G401 (cell line): ENCODE results near the gene ABTB1. TPM values are rescaled to one million over a fixed set of nuclear protein-coding genes. Genes with fewer than 3 reads are reported as not detected.
"Not testable (repeated sequence)": the region's sequence is repeated elsewhere in the genome, so short reads cannot be mapped to it uniquely, and the experiment has no call there.

Source experiments
- DNase-seq: peaks from one replicate; pipeline ENCODE4 v3.0.0-alpha.2; 2015; ENCODE audit warnings: low spot score
- in situ Hi-C: cut with HindIII; loops from 2 replicates; pipeline ENCODE4 v1.10.0; 2016; ENCODE audit warnings: low sequenced_read_pairs, mixed read lengths
- total RNA-seq: library from RNA; depleted of rRNA; stranded (reverse); fragments of >200 nt; shearing (Covaris generic); gene quantifications from 2 replicates; pipeline ENCODE4 v1.2.3, GENCODE V29; 2014

ABTB1 gene
- total RNA-seq, 1 experiment from 2014 or later = 4.8 TPM

DNA sequence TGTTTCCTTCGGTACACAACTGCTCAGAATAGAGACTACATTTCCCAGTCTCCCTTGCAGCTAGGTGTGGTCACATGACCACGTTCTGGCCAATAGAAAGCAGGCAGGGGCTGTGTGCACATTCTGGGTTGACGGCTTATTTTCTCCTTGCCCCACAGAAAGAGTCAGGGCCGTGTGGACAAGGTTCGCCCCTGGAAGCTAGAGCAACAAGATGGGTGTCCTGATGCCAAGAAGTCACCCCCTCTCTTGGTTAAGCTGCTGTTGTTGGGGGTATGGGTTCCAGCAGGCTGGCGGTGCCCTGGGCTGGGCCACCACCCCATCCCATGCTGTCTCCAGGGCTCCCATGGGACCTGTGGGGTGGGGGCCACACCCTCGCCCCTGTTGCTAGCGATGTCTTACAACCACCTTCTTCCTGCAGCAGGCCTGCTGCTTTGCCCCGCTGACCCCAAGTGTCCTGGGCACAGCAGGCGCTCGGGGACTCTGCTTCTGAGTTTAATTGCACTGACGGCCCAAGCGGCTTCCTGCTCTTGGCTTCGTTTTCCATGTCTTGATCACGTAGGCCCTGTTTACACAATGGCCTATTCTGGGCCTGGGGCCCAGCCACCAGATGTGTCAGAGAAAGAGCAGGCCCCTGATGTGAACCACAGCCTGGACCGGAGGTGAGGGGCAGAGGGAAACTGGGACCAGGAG lies 24.9 kb downstream of the ABTB1 start:
- DNase-seq = peak; percentile 91
- in situ Hi-C loops = no loop called here

DNA sequence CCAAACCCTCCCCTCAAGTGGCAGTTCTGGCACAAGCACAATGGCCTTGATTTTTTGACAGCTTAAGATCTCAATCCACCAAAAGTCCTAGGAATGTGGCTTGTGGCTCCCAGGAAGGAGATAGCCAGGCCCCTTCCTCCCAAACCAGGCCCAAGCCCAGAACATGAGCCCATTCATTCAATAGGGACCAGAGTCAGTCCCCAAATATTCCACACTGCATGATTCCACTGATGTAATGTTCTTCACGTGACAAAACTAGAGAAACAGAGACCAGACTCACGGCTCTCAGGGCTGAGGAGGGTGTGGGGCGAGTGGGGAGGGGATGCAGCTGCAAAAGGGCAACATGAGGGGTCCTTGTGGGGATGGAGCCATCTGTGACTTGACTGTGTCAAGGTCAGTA lies 25.5 kb downstream of the ABTB1 start:
- in situ Hi-C loops = no loop called here
- no peak for DNase-seq

DNA sequence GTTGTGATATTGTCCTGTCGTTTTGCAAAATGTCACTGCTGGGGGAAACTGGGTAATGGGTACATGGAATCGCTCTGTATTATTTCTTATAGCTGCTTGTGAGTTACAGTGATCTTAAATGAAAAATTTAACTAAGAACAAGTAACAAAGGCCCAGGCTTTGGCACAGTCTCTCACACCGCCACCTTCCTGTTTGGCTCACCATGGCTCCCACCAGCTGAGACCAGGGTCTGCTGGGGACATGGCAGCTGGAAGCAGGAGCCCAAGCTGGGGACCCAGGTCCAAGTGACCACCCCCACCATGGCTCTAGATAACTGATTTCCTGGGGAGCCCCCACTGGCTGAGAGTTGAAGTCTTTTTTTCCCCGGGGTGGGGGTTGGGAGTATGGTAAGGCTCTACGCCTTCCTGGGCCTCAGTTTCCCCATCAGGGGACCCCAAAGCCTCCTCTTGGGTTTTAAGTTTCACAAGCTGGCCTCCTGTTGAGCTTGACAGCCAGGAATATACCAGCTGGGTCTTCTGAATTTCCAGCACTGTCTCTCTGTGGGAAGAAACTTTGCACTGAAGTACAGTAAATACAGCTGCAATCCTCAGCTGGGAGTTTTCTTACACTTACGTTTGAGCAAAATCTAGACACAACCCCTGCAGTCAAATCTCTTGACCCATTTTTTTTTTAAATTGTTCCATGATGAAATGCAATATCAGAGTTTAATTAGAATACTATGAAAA lies 26.1 kb downstream of the ABTB1 start:
- in situ Hi-C loops = no loop called here
- DNase-seq = no peak

DNA sequence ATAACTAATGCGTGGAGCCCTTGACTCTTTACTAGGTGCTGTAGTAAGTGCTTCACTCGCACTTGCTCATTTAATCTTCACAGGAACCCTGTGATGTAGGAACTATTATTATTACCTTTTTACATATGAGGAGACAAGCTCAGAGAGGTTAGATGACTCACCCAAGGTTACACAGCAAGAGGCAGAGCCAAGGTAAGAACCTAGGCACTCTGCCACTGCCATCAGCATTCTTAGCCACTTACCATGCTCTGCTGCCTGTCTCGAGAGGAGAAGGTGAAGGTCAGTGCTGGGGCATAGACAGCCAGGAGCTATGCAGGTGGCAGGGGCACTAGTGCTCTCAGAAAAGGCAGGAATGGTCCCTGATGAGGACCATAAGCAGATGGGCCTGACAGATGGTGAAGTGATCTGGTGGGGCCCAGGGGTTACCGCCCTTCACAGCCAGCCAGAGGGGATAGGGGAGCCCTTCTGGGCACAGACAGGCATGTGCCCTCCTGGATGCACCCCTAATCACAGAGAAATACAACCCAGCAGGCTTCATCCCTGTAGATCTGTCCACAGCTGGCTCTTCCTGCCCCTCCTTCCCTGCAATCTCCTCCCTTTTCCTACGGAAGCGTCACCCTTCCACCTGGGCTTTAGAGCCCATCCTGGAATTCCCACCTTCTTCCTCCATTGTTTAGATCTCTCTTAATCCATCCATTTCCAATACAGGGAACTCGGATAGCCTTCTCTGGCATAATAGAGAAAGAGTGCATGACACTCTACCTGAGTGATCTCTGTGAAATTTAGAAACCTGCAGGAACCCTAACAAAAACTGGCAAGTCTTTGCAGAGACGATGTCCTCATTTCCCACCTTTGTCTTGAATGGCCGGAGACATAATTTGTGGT lies 26.9 kb downstream of the ABTB1 start:
- in situ Hi-C loops = no loop called here
- no peak for DNase-seq

DNA sequence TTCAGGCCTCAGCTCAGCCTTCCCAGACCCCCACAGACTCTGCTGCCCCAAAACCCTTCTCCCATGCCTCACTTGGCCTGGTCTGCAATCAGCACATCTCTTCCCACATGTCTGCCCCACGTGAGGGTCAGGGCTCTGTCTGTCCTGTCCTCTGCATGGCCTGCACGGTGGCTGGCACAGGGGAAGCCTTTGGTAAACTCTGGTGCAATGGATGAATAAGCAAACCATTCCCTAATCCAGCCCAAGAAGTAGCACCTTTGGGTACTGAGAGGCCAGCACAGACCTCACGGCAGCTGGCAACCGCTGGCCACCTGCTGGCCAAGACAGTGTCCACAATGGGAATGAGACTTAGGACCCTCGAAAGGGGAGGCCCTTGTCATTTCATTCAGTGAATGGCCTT lies 27.7 kb downstream of the ABTB1 start:
- in situ Hi-C loops = no loop called here
- no peak for DNase-seq

DNA sequence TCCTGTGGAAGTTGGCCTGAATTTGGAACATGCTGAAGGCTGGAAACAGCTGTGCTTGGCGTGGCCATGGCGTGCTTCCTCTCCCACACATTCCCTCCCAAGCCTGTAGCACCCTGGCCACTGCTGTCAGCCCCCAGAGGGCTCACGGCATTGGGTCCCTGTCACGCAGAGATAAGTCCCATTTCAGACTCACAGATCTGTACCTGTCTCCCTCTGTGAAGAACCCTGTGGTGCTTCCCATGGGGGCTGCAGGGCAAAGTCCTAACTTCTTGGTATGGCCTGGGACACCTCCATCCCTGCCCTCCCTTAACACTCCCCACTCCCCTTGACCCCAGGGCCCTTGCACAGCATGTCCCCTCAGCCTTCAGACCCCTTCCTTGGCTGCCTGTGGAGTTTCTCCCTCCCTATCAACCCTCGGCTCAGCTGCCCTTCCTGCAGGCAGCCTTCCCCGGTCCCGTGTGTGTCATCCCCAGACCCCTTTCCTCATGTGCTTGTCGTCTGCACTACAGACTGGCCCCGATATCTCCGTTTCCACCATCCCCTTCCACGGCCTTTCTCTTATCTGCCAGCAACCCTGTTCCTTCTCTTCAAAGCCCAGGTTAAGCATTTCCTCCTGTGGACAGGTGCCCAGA lies 28.6 kb downstream of the ABTB1 start:
- DNase-seq = no peak
- in situ Hi-C loops = no loop called here

DNA sequence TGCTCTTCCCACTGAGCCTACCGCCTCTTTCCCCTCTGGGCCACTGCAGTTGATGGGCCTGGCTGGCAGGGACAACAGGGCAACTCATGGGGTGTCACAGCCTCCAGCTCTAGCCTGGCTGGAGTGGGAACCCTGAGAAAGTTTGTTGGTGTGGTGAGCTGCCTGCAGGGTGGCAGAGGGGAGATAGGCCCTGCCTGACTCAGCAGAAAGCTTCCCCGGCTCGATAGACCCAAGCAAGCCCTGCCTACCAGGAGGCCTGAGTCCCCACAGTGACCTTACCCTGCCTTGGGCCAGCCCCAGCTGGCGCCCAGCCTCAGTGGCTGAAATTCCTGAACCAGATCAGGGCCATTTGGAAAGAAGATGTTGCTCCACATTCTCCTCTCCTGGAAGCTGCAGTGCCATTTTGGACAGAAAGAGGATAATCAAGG lies 29.4 kb downstream of the ABTB1 start:
- DNase-seq = no peak
- in situ Hi-C loops = no loop called here

DNA sequence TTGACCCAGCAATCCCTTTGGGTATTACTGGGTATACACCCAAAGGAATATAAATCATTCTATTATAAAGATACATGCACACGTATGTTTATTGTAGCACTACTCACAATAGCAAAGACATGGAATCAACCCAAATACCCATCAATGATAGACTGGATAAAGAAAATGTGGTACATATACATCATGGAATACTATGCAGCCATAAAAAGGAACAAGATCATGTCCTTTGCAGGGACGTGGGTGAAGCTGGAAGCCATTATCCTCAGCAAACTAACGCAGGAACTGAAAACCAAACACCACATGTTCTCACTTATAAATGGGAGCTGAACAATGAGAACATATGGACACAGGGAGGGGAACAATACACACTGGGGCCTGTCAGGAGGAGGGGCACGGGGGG lies 32.1 kb downstream of the ABTB1 start:
- DNase-seq, in situ Hi-C loops: not testable (repeated sequence)

DNA sequence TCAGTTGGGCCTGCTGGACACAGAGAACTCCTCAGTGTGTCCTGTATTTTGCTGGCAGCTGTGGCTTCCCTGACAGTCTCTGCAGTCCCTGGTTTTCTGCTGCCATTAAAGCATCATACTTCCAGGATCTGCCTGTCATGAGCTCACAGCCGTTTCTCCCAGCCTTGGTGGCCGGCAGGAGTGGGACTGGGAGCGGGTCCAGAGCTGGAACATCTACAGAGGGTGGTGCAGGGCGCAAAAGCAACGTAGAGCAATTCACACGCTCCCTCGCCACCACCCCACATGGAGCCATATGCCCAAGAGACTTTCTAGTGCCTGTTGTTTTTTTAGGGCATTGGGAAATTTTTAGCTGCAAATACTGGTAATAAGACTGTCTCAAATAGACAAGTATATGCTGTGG lies 33.6 kb downstream of the ABTB1 start:
- in situ Hi-C loops = no loop called here

DNA sequence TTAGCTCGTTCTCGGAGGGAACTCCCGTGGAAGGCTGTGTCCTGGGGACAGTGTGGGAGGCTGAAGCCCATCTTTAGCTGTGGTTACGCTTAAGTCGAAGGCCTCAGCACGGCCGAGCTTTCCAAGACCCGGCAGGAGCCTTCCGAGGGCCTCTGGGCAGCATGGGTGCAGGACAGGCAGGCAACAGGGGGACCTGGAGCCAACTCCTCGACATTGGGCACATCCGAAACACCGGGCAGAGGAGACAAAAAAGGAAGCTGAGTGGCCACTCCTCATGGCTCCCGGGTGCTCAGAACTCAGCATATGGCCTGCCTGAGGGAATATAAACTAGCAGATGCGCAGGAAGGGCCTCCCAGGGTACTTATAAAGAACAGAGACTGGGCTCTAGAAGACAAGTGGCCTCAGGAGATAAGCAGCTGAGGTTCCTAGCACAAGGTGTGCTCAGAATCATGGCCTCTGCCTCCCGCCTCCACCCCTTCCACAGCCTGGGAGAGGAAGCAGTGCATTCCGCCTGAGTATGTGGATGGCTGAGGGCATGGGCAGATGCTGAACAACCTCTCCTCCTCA lies 34.1 kb downstream of the ABTB1 start:
- in situ Hi-C loops = no loop called here
- DNase-seq = peak; percentile 69

More for the DNA sequence above, 33.6 kb downstream of the ABTB1 start:
- peak; percentile 51 for DNase-seq

DNA sequence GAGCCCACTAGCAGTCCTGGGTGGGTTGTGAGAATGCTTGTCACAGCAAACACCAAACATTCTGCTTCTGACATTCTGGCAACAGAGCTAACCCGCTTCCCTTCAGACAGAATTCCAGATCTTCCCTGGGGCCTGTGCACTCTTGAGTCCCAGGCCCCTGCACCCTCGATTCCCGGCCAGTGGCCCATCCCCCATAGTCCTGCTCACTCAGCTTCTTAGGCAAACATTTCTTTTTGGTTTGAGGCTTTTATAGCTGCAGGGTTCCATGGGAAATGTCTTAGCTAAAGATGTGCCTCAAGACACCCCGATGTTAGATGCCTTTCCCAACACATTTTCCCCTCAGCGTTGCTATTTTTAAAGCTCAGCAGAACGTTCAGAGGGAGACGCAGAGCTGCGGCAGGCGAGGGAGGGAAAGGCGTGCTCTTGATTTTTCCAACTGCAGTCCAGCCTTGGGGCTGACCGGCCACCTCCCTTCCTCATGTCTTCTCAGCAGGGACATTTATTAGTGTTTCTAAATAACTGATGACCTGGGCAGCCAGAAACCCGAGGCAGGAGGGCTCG lies 35.2 kb downstream of the ABTB1 start:
- DNase-seq = peak; percentile 62
- in situ Hi-C loops = no loop called here

DNA sequence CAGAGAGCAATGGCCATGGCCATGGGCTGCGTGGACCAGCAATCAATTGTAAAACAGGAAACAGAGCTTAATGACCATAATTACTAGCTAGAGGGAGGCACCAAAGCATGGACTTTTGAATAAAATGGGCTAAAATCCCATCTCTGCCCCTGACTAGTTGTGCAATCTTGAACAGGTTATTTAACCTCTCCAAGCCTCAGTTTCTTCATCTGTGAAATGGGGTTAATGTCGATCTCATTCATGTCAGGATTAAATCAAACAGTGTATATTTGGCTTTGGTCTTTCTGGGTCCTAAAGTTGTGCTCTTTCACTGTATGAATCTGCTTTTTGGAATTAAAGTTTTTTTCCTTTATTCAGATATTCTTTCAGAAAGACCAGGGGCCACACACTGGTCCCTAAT lies 36.1 kb downstream of the ABTB1 start:
- in situ Hi-C loops = no loop called here
- no peak for DNase-seq

DNA sequence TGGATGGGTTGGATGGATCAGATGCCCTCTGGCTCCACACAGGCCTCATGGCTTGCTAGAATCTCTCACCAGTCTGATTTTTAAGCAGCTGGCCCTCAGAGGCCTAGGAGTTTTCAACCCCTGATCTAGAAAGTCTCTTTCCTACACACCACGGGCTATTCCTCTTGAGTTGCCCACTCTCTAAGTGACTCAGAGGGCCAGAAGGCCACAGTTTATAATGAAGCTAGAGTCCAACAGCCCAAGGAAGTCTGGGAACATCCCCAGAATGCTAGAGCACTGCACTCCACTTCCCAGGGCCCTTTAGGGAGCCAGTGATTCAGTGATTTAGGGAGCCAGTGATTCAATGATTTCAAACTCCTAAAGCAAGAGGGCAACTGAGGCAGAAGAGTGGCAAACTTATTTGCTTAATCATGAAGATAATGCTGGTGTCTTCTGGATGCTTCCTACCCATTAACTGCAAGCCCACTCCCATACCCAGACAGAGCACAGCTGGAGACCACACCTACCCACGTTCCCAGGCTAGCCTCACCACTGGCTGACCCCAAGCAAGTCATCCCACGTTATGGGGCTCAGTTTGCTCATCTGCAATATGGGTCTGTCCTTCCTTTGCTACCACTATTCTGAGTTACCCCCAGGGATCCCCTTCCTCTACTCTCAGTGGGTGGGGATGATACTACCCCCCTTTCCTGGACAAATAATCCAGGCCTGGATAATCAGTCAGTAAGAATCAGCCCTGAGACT lies 36.7 kb downstream of the ABTB1 start:
- in situ Hi-C loops = no loop called here
- no peak for DNase-seq

DNA sequence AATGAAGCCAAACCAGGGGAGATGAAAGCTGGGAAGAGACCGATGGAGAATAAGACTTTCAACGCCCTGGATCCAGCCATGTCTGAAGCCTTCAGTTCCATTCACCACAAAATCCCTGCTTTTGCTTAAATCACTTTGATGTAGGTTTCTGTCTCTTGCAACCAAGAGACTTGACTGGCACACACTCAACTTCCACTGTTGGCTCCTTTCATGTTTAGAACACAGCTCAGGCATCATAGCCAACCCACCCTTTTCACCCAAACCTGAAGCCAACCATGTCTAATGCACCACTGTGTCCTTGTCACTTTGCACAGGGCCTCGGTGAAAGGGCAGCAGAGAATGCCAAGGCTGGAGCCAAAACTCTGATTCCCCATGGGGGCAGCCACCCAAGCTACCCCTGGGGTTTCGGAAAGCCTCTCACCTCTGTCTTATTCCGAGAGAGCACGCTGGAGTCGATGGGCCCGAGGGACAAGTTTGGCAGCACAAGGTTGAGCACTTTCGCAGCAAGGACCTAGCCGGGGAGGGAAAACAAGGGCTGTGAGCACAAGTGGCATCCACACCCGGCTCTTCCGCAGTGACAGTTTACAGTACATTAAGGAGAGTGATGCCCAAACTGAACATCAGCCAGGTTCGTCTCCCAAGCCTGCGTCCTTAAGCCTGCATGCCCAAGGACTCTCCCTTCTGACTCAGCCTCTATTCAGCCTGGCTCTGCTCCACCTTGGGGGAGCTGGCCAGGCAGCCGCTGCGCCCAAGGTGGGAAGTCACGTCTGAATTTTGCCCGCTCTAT lies 37.6 kb downstream of the ABTB1 start:
- DNase-seq = peak; percentile 62
- in situ Hi-C loops = no loop called here

DNA sequence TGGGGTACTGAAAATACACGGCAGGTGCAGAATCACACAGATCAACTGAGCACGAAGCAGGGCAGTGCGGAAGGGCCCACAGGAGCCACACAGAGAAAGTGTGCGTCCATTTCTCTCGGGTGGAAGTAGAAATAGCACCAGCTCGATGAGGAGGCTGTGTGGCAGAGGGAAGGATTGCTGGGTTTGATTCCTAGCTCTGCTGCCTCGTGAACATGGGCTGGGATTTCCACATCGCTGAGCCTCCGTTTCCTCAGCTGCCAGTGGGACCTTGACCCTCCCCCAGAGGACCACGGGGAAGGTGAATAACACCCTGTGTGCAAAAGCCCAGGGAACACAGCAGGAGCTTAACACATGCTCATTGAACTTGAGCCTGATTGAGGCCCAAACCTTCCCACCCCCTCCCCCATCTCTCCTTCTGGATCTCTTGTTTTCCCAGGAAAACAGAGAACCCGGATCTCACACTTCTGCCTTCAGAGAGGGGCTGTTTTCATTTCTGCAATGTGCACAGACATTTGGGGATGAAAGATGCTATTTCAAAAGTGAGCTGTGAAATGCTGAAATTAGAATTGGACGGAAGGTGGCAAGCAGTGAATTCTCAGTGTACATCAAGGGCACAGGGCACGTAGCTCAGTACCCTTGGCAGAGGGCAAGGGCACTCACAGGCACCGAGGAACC lies 38.4 kb downstream of the ABTB1 start:
- DNase-seq = peak; percentile 67
- in situ Hi-C loops = no loop called here

DNA sequence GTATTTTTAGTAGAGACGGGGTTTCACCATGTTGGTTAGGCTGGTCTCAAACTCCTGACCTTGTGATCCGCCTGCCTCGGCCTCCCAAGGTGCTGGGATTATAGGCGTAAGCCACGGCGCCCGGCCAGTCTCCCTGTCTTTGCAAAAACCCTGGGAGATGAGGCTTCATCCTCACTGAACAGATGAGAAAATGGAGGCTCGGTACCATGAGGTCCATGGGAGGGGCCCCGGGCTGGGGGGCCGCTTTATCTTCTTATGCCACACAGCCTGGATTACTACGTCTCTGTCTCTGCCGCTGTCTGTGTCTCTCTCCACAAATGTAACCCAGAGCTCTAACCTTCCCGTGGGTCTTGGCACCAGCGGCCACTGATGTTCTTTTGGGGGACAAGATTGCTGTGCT lies 39.1 kb downstream of the ABTB1 start:
- in situ Hi-C loops = no loop called here
- no peak for DNase-seq

DNA sequence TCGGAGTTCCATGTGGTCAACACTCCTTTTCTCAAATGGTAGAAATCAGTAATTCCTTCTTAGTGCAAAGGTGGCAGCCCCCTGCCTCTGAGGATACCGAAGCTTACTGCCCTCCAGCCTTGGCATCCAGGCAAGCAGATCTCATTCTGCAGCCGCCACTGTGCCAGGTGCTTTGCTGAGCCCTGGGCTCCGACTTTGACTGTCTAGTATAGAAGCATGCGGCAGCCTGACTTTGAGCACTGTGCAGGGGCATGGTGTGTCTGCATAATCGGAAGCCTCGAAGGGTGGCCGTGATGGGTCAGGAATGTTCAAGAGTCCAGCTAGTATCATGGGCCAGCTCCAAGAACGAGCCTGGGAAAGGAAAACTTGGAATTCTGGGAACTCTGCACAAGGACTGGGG lies 39.7 kb downstream of the ABTB1 start:
- in situ Hi-C loops = no loop called here
- DNase-seq = peak; percentile 69
